ENCODE measurements around the gene ATOX1. TPM values are rescaled to one million over a fixed set of nuclear protein-coding genes. Genes with fewer than 3 reads are reported as not detected.
"Not testable (repeated sequence)": the region's sequence is repeated elsewhere in the genome, so short reads cannot be mapped to it uniquely, and the experiment has no call there.

ATOX1 gene
- total RNA-seq, 1 donor from 2014 or later, result 75.6 TPM

DNA sequence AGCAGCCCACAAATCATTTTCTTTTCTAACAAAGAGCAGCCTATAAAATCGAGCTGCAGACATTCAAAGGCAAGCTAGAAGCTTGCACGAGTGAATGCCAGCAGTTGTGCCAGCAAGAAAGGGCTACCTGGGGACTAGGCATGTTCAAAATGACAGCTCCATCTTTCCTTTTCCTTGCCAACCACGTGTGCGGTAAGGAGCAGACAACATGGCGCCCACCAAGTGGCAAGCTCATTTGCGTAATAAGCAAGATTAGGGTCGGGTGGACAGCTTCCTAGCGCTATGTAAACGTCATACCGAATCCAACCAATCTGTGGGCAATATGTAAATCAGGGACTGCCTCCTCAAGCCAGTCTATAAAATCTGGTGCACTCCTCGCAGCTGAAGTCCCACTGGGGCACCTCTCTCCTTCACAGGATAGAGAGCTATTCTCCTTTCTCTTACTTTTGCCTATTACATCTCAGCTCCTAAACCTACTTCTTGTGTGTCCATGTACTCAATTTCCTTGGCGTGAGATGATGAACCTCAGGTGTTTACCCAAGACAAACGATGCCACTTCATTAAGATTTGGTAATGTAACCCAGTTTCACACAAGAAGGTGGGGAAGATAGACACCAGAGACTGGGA is 49.2 kb downstream of the ATOX1 start:
- no peak overlapping the region for H3K4me3 Mint-ChIP-seq
- H3K4me1 Mint-ChIP-seq, result no peaks in the 10 kb centered on the region
- no peaks in the 10 kb centered on the region for H3K9me3 Mint-ChIP-seq
- no peak overlapping the region for H3K27ac Mint-ChIP-seq
- intact Hi-C loops (cut with micrococcal nuclease), result no loop called here
- H3K36me3 Mint-ChIP-seq (ENCODE audit: low read depth), result no peaks in the 10 kb centered on the region
- peaks cover 25% of the 10 kb centered on the region for H3K27me3 Mint-ChIP-seq
- DNase-seq, result no peak

DNA sequence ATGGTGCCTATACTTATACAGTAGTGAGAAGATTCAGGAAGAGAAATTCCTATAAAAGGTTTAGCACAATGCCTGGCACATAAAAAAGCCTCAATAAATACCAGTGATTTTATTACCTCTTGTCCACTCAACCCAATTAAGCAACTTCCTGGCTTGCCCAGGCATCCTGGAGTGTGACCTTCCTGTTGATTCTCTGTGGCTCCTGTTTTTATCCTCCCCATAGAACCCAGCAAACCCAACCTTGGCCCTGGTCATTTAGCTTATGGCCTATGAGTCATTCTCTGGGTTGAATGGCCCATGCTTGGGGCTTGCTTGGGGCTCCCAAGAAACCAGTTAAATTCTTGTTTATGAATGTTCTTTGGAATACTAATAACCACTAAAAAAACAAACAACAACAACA is 50.3 kb downstream of the ATOX1 start:
- intact Hi-C loops (cut with micrococcal nuclease), result no loop called here
- H3K27me3 Mint-ChIP-seq, result peaks cover 25% of the 10 kb centered on the region
- H3K27ac Mint-ChIP-seq, result no peak overlapping the region
- H3K4me3 Mint-ChIP-seq, result no peak overlapping the region
- no peaks in the 10 kb centered on the region for H3K4me1 Mint-ChIP-seq
- DNase-seq, result no peak
- no peaks in the 10 kb centered on the region for H3K36me3 Mint-ChIP-seq (ENCODE audit: low read depth)
- H3K9me3 Mint-ChIP-seq, result no peaks in the 10 kb centered on the region

DNA sequence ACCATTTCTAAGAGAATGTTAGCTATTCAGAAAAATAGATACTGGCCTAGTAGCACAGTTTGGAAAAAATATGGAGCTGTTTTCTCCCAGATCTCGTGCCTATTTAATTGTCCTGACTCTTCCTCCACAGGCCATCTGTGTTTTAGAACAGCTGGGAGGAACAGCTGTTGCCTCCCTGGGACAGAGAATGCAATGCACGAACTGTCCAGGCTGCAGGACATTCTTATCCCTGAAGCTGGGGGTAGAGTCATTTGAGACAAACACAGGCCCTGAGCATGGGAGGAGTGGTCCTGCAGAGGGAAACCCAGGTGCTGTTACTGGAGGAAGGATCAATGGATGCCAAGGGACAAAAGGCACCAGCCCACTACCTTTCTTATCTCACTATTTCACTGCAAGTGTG is 50.9 kb downstream of the ATOX1 start:
- no peaks in the 10 kb centered on the region for H3K4me1 Mint-ChIP-seq
- no peak for DNase-seq
- H3K4me3 Mint-ChIP-seq, result no peak overlapping the region
- H3K36me3 Mint-ChIP-seq (ENCODE audit: low read depth), result no peaks in the 10 kb centered on the region
- no peaks in the 10 kb centered on the region for H3K9me3 Mint-ChIP-seq
- H3K27ac Mint-ChIP-seq, result no peak overlapping the region
- intact Hi-C loops (cut with micrococcal nuclease), result no loop called here
- peaks cover 20% of the 10 kb centered on the region for H3K27me3 Mint-ChIP-seq

DNA sequence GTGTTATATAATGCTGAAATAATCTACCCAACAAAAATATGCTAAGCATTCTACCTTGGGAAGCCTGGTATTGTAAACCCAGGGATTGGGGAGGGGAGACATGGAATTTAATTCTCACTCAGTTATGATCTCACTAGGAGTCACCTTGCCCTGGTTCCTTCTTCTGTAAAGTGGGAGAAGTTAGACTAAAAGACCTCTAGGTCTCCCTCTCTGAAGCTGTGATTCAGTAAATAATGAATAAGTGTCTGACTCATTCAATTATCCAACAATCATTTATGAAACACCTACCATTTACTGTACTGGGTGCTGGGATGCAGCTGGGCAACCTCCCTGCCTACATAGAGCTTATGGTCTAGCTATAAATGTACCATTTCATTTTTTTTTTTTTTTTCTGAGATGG is 51.5 kb downstream of the ATOX1 start:
- Mint-ChIP-seq H3K27ac (no peak overlapping the region), H3K4me1 (no peaks in the 10 kb centered on the region), H3K9me3 (no peaks in the 10 kb centered on the region), H3K4me3 (no peak overlapping the region), H3K27me3 (peaks cover 14% of the 10 kb centered on the region), H3K36me3 (ENCODE audit: low read depth) (no peaks in the 10 kb centered on the region)
- intact Hi-C loops (cut with micrococcal nuclease), result no loop called here
- DNase-seq, result no peak

DNA sequence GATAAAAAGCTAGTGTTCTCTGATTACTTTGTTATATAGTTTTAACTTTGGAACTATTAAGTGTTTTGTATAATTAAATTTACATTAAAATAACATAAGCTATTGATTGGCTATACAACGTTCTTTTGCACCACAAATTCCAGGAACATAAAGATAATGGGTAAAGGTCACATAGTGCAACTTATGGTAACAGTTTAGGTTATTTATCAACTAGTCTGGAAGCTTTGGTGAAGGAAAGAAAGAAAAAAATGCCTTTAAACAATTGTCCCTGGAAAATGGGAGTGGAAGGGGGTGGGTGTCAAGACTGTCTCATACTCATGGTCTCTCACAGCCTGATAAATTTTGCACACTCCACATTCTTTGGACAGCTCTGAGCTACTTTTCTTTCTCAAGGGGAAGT is 54.7 kb downstream of the ATOX1 start:
- H3K4me3 Mint-ChIP-seq, result no peak overlapping the region
- no peaks in the 10 kb centered on the region for H3K4me1 Mint-ChIP-seq
- no peaks in the 10 kb centered on the region for H3K36me3 Mint-ChIP-seq (ENCODE audit: low read depth)
- H3K27me3 Mint-ChIP-seq, result peaks cover 3% of the 10 kb centered on the region
- intact Hi-C loops (cut with micrococcal nuclease), result no loop called here
- H3K9me3 Mint-ChIP-seq, result no peaks in the 10 kb centered on the region
- DNase-seq, result no peak
- H3K27ac Mint-ChIP-seq, result no peak overlapping the region

DNA sequence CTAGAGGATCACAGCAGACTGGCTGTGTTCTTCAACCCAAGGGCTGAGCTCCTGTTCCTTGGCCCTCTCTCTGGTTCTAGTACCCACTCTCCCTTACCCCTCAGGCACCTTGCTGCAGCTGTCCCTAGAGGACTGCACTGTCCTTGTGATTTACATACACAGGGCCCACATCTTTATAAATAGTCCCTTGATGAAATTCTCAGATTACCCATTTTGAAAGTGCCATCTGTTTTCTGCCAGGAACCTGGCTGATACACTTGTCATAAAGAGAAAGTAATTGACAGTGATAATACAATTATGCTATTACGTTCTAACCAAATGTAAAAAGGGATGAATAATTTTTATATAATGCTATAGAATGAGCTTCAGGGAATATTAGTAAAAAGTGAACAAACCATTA is 55.2 kb downstream of the ATOX1 start:
- H3K36me3 Mint-ChIP-seq (ENCODE audit: low read depth), result no peaks in the 10 kb centered on the region
- peaks cover 3% of the 10 kb centered on the region for H3K27me3 Mint-ChIP-seq
- H3K27ac Mint-ChIP-seq, result no peak overlapping the region

DNA sequence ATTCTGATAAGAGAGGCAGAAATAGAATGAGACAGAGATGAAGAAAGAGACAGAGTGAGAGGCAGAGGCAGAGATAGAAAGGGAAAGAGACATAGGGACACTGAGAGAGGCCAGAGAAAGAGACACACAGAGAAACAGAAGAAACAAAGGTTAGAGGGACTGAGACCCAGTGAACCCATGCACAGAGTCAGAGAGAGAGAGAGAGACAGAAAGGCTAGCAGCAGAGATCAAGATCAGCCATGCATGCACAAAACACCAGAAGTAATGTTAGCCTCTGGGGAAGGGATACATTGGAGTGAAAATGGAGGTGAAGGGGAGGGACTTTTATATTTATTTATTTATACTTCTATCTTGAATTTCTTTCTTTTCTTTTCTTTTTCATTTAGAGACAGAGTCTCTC is 57.6 kb downstream of the ATOX1 start:
- peaks cover 3% of the 10 kb centered on the region for H3K27me3 Mint-ChIP-seq
- intact Hi-C loops (cut with micrococcal nuclease), result no loop called here
- no peaks in the 10 kb centered on the region for H3K36me3 Mint-ChIP-seq (ENCODE audit: low read depth)
- no peak overlapping the region for H3K4me3 Mint-ChIP-seq
- H3K4me1 Mint-ChIP-seq, result no peaks in the 10 kb centered on the region
- H3K9me3 Mint-ChIP-seq, result no peaks in the 10 kb centered on the region
- DNase-seq, result no peak
- H3K27ac Mint-ChIP-seq, result no peak overlapping the region

More for the DNA sequence above, 55.2 kb downstream of the ATOX1 start:
- Mint-ChIP-seq H3K4me1 (no peaks in the 10 kb centered on the region), H3K4me3 (no peak overlapping the region), H3K9me3 (no peaks in the 10 kb centered on the region)
- intact Hi-C loops (cut with micrococcal nuclease), result no loop called here
- DNase-seq, result no peak

DNA sequence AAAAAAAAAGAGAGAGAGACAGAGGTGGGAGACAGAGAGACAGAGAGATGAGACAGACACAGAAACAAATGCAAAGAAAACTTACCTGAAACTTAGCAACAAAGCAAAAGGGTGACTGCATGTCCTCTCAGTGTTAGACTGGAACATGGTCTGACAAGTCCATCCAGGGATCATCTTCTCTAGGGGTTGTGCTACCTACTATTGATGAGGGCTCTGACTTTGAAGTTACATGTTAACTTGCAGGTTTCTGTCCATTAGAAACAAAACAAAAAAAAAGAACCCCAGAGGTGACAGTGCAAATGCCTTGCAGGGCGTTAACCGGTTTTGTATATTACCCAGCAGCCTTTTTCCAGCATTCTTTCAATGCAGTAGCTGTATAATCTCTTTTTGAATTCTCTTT is 58.1 kb downstream of the ATOX1 start:
- no peak overlapping the region for H3K27ac Mint-ChIP-seq

DNA sequence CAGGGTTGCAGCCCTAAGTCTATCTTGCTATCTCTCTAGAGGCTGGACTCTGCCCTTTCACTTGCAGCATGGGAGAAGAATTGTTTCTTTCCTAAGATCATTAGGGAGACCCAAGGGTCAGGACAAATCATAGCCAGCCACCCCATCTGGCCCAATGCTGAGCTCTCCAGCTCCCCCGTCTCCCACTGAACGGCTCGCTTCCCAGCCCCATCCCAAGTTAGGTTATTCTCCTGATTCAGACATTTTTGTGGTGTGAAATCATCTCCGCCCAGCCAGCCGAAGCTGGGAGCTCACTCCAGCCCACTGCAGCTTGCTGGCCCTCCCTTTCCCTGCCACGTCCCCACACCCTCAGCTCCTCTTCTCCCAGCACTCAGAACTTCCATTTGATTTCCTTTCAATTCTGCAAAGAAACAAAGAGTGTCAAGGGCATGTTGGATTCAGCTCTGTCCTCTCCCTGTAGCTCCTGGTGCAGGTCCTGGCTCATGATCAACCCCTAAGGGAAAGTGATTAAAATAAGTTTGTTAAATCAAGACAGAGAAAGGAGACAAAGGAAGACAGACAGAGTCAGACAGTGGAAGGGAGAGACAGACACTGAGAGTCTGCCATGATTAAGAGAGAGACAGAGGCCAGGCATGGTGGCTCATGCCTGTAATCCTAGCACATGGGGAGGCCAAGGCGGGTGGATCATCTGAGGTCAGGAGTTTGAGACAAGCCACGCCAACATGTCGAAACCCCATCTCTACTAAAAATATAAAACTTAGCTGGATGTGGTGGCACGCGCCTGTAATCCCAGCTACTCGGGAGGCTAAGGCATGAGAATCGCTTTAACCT is 59.1 kb downstream of the ATOX1 start:
- intact Hi-C loops (cut with micrococcal nuclease), result no loop called here
- Mint-ChIP-seq H3K9me3 (no peaks in the 10 kb centered on the region), H3K27ac (no peak overlapping the region), H3K4me3 (no peak overlapping the region), H3K27me3 (peaks cover 3% of the 10 kb centered on the region), H3K36me3 (ENCODE audit: low read depth) (no peaks in the 10 kb centered on the region), H3K4me1 (no peaks in the 10 kb centered on the region)
- DNase-seq, result no peak

More for the DNA sequence above, 58.1 kb downstream of the ATOX1 start:
- DNase-seq, result no peak
- intact Hi-C loops (cut with micrococcal nuclease), result no loop called here
- Mint-ChIP-seq H3K9me3 (no peaks in the 10 kb centered on the region), H3K4me1 (no peaks in the 10 kb centered on the region), H3K4me3 (no peak overlapping the region), H3K27me3 (peaks cover 3% of the 10 kb centered on the region), H3K36me3 (ENCODE audit: low read depth) (no peaks in the 10 kb centered on the region)

DNA sequence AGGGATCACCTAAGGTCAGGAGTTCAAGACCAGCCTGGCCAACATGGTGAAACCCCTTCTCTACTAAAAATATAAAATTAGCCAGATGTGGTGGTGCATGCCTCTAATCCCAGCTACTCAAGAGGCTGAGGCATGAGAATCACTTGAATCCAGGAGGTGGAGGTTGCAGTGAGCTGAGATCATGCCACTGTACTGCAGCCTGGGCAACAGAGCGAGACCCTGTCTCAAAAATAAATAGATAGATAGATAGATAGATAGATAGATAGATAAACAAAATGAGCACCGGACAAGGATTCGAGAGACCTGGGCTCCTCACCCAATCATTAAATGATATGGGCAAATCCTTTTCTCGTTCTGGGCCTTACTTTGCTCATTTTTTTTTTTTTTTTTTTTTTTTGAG is 60.4 kb downstream of the ATOX1 start:
- H3K9me3 Mint-ChIP-seq; H3K36me3 Mint-ChIP-seq (ENCODE audit: low read depth); H3K4me1 Mint-ChIP-seq; H3K4me3 Mint-ChIP-seq; H3K27ac Mint-ChIP-seq; DNase-seq; intact Hi-C loops (cut with micrococcal nuclease); H3K27me3 Mint-ChIP-seq: not testable (repeated sequence)

DNA sequence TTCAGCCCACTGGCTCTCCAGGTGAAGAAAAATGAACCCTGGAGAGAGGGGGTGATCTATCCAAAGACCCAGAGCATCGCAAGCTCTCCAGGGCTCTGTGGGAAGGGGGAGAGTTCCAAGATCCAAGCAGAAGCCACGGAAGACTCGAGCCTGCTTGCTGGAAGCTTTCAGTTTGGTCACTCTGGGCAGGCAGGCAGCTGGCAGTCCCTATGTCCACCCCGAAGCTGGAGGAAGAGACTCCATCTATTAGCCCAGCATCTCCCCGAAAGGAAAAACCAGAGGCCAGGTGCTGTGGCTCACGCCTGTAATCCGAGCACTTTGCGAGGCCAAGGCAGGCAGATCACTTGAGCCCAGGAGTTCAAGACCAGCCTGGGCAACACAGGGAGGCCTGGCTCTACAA is 61.0 kb downstream of the ATOX1 start:
- no peaks in the 10 kb centered on the region for H3K36me3 Mint-ChIP-seq (ENCODE audit: low read depth)

DNA sequence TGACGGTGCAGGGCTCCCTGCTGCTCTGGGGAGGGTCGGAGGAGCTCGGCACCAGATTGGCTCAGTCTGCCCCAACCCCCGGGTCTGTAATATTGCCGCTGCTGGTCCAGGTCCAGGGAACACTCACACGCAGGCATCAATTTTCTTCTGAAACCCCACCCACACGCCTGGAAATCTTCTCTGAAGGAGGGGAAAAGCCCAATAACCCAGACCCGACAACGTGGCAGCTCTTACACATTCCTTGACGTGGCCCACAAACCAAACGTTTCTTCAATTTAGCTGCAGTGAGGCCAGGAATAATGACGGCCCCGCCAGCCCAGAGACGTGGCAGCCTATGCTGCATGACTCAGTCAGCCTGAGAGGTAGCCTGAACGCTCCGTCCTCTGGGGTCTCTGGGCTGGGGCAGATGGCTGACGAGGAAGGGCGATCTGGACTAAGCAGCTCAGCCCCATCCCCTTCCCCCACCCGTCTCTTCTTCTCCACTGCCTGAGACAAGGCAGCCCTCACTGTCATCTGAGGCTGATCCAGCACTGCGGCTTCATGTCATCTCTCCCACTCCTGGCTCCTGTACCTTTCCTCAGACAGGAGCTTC is 61.9 kb downstream of the ATOX1 start:
- H3K4me3 Mint-ChIP-seq, result no peak overlapping the region
- H3K9me3 Mint-ChIP-seq, result no peaks in the 10 kb centered on the region
- no peak for DNase-seq
- intact Hi-C loops (cut with micrococcal nuclease), result no loop called here
- no peak overlapping the region for H3K27ac Mint-ChIP-seq
- H3K27me3 Mint-ChIP-seq, result peaks cover 3% of the 10 kb centered on the region
- H3K36me3 Mint-ChIP-seq (ENCODE audit: low read depth), result no peaks in the 10 kb centered on the region
- no peaks in the 10 kb centered on the region for H3K4me1 Mint-ChIP-seq

More for the DNA sequence above, 61.0 kb downstream of the ATOX1 start:
- no peak for DNase-seq
- H3K9me3 Mint-ChIP-seq, result no peaks in the 10 kb centered on the region
- no peak overlapping the region for H3K27ac Mint-ChIP-seq
- intact Hi-C loops (cut with micrococcal nuclease), result no loop called here
- peaks cover 3% of the 10 kb centered on the region for H3K27me3 Mint-ChIP-seq
- H3K4me3 Mint-ChIP-seq, result no peak overlapping the region
- H3K4me1 Mint-ChIP-seq, result no peaks in the 10 kb centered on the region

DNA sequence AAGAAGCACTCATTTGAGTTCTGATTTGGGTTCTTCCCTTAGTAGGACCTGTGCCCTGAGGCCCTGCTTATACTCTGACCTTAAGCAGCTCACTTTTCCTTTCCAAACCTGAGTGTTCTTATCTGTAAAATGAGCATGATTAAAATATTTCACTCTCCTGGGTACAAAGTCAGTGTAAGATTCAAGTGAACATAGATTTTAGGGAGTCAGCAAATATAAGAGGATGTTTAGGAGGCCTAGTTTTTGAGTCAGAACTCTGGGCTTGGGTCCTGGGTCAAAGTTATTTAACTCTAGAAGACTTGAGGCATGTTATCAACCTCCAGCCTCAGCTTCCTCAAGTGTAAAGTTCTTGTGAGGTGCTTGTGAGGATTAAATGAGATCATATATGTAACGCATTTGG is 63.0 kb downstream of the ATOX1 start:
- Mint-ChIP-seq H3K36me3 (ENCODE audit: low read depth) (no peaks in the 10 kb centered on the region), H3K4me1 (no peaks in the 10 kb centered on the region), H3K27ac (no peak overlapping the region), H3K9me3 (no peaks in the 10 kb centered on the region), H3K27me3 (no peaks in the 10 kb centered on the region), H3K4me3 (no peak overlapping the region)
- no peak for DNase-seq
- intact Hi-C loops (cut with micrococcal nuclease), result no loop called here

DNA sequence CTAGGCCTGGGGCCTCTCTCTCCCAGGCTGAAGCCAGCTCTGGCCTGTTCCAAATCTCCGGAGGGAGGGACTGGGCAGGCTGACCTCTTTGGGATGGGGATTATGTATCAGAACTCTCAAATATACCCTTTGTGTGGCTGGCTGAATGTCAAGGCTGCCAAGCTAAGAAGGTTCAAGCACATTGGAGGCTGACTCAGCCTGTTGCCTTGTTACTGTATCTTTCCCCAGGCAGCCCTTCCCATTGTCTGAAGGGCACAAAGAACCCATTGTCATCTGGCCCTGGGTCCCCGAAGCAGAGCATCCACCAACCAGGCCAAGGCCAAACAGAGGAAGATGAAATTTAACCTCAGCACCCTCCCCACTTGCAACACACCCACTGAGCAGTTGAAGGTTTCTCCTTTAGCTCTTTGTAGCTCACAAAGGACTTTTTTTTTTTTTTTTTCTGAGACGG is 64.4 kb downstream of the ATOX1 start:
- Mint-ChIP-seq H3K27ac (no peak overlapping the region), H3K9me3 (no peaks in the 10 kb centered on the region), H3K27me3 (no peaks in the 10 kb centered on the region), H3K4me3 (no peak overlapping the region), H3K4me1 (no peaks in the 10 kb centered on the region), H3K36me3 (ENCODE audit: low read depth) (no peaks in the 10 kb centered on the region)
- intact Hi-C loops (cut with micrococcal nuclease), result no loop called here
- DNase-seq, result no peak

Data from activated CD4-positive, alpha-beta T cell treated with anti-CD3 and anti-CD28 coated beads, Interleukin-2, amount 10 ng/mL, durations not matched to agents 24 days and 14 days (primary cell).